HCEC 1CT (cell line): ENCODE data around the gene TRPM3.

Source experiments
- DNase-seq: peaks from one replicate; pipeline ENCODE4 v3.0.0-alpha.2; 2017

The TRPM3 gene

GRCh38 chr9:70881333-70881732 lies 240.1 kb downstream of the TRPM3 start:
- no peak for DNase-seq

GRCh38 chr9:70880535-70880934 lies 240.9 kb downstream of the TRPM3 start:
- no peak for DNase-seq

- DNase-seq, result no peak
Measured at GRCh38 chr9:70878576-70878975, 242.8 kb downstream of the TRPM3 start.

- peak; percentile 52 for DNase-seq
Measured at GRCh38 chr9:70874451-70874850, 247.0 kb downstream of the TRPM3 start.

GRCh38 chr9:70873506-70873905 lies 247.9 kb downstream of the TRPM3 start:
- peak; percentile 30 for DNase-seq

GRCh38 chr9:70868661-70869652 lies 252.5 kb downstream of the TRPM3 start:
- no peak for DNase-seq

- DNase-seq, result no peak
Measured at GRCh38 chr9:70868041-70868440, 253.4 kb downstream of the TRPM3 start.

- DNase-seq, result no peak
Measured at GRCh38 chr9:70865471-70865870, 255.9 kb downstream of the TRPM3 start.

- no peak for DNase-seq
Measured at GRCh38 chr9:70861797-70862196, 259.6 kb downstream of the TRPM3 start.

GRCh38 chr9:70861376-70861775 lies 260.0 kb downstream of the TRPM3 start:
- no peak for DNase-seq

GRCh38 chr9:70859694-70860093 lies 261.7 kb downstream of the TRPM3 start:
- no peak for DNase-seq

GRCh38 chr9:70856411-70856810 lies 265.0 kb downstream of the TRPM3 start:
- DNase-seq, result no peak

GRCh38 chr9:70852711-70853240 lies 268.6 kb downstream of the TRPM3 start:
- DNase-seq, result no peak

- no peak for DNase-seq
Measured at GRCh38 chr9:70840266-70840665, 281.2 kb downstream of the TRPM3 start.

GRCh38 chr9:70835323-70835722 lies 286.1 kb downstream of the TRPM3 start:
- peak; percentile 30 for DNase-seq

GRCh38 chr9:70832492-70832891 lies 288.9 kb downstream of the TRPM3 start:
- peak; percentile 51 for DNase-seq

- no peak for DNase-seq
Measured at GRCh38 chr9:70830618-70831017, 290.8 kb downstream of the TRPM3 start.

GRCh38 chr9:70829591-70830265 lies 291.7 kb downstream of the TRPM3 start:
- DNase-seq, result no peak

GRCh38 chr9:70826562-70826961 lies 294.9 kb downstream of the TRPM3 start:
- no peak for DNase-seq

GRCh38 chr9:70823284-70823683 lies 298.1 kb downstream of the TRPM3 start:
- no peak for DNase-seq

GRCh38 chr9:70817311-70817710 lies 304.1 kb downstream of the TRPM3 start:
- DNase-seq, result no peak

GRCh38 chr9:70816891-70817290 lies 304.5 kb downstream of the TRPM3 start:
- DNase-seq, result no peak

- DNase-seq, result no peak
Measured at GRCh38 chr9:70816316-70816715, 305.1 kb downstream of the TRPM3 start.

GRCh38 chr9:70814597-70814996 lies 306.8 kb downstream of the TRPM3 start:
- DNase-seq, result no peak
